SJCRH30 (cell line): Measurements from ENCODE around the gene SLC5A2. TPM values are rescaled to one million over a fixed set of nuclear protein-coding genes. Genes with fewer than 3 reads are reported as not detected.
"Not testable (repeated sequence)": the region's sequence is repeated elsewhere in the genome, so short reads cannot be mapped to it uniquely, and the experiment has no call there.

Experiments
- DNase-seq, 2 experiments: peaks; one replicate each; pipeline ENCODE4 v3.0.0-alpha.2; 2015 to 2020
- H3K27ac ChIP-seq: fragments of 250-450 bp; sonication (Bioruptor Pico); 2 replicates; pipeline ENCODE4 v1.5.1; 2020; ENCODE audit warnings: mild to moderate bottlenecking, moderate library complexity
- H3K27me3 ChIP-seq: fragments of 250-450 bp; sonication (Bioruptor Pico); 2 replicates; pipeline ENCODE4 v1.5.1; 2020; ENCODE audit warnings: mild to moderate bottlenecking, moderate library complexity
- H3K36me3 ChIP-seq: fragments of 250-450 bp; sonication (Bioruptor Pico); 2 replicates; pipeline ENCODE4 v1.5.1; 2020; ENCODE audit warnings: mild to moderate bottlenecking, moderate library complexity
- H3K4me1 ChIP-seq: fragments of 250-450 bp; sonication (Bioruptor Pico); 2 replicates; pipeline ENCODE4 v1.5.1; 2020; ENCODE audit warnings: mild to moderate bottlenecking, moderate library complexity
- H3K4me3 ChIP-seq: fragments of 250-450 bp; sonication (Bioruptor Pico); 2 replicates; pipeline ENCODE4 v1.5.1; 2020; ENCODE audit warnings: mild to moderate bottlenecking, moderate library complexity
- H3K9me3 ChIP-seq: fragments of 250-450 bp; sonication (Bioruptor Pico); replicated peaks from 2 replicates; pipeline ENCODE4 v1.5.1; 2020; ENCODE audit warnings: mild to moderate bottlenecking, moderate library complexity
- total RNA-seq: library from RNA; depleted of rRNA; stranded (reverse); fragments of >200 nt; shearing (Covaris generic); gene quantifications from 2 replicates; pipeline ENCODE4 v1.2.3, GENCODE V29; 2014

SLC5A2 gene
- total RNA-seq, 1 experiment from 2014 or later: 0.04 TPM

DNA sequence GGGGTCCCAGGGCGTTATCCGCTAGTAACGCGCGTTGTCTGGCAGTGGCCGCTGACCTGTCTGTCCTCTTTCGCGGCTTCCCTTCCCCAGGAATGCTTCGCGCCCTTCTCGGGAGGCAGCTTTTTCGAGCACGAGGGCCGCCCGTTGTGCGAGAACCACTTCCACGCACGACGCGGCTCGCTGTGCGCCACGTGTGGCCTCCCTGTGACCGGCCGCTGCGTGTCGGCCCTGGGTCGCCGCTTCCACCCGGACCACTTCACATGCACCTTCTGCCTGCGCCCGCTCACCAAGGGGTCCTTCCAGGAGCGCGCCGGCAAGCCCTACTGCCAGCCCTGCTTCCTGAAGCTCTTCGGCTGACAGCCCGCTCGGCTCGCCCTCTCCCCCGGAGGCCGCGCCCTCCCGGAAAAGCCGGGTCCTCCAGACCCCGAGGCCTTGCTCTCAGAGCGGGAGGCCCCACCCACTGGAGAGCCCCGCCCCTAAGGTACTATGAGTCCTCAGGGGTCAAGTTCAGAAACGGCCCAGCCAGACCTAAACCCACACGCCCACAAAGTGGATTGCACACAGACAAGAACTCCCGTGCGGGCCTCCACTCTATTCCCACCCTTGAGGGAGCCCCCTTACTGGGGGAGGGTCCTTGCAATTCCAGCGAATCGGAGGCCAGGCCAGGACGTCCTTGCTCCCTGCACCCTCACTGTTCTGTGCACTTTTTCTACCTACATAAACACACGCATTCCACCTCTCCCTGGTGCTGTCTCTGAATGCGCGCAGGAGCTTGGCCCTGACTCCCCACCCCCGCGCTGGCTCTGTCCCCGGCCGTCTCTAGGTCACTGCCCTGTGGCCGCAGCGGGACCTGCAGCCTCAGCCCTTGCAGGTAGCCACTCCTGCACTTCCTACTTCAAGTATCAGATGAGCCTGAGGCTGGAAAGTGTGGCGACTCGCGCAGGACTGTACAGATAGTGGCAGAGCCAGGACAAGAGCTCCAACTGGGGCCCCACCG lies 5.4 kb upstream of the SLC5A2 start:
- H3K36me3 ChIP-seq: peaks cover 34% of the 10 kb centered on the region
- H3K4me3 ChIP-seq: no peak overlapping the region
- DNase-seq: no peak
- H3K27me3 ChIP-seq: no peaks in the 10 kb centered on the region
- no peaks in the 10 kb centered on the region for H3K9me3 ChIP-seq
- H3K4me1 ChIP-seq: 0 out of 2 replicates have a peak, but pooled peaks cover 2% of the 10 kb centered on the region
- no peak overlapping the region for H3K27ac ChIP-seq

DNA sequence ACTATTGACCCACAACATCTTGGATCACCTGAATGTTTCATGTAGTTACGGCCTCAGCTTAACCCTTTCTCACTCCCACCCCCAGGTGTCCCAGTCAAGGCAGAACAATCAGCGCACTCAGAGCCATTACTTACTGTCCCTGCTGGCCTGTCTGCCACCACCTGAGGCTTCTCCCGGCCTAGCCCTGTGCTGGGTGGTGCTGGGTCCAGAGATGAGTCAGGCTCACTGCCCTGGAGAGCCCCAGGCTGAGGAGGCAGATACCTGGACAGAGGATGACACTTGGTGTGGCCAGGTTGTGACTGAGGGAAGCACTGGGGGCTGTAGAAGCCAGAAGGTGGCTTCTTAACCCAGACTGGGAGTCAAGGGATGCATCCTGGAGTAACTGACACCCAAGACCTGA lies 4.0 kb upstream of the SLC5A2 start:
- H3K4me3 ChIP-seq: no peak overlapping the region
- no peaks in the 10 kb centered on the region for H3K27me3 ChIP-seq
- peaks cover 30% of the 10 kb centered on the region for H3K36me3 ChIP-seq
- DNase-seq: no peak
- H3K4me1 ChIP-seq: no peaks in the 10 kb centered on the region
- H3K9me3 ChIP-seq: no peaks in the 10 kb centered on the region
- no peak overlapping the region for H3K27ac ChIP-seq

DNA sequence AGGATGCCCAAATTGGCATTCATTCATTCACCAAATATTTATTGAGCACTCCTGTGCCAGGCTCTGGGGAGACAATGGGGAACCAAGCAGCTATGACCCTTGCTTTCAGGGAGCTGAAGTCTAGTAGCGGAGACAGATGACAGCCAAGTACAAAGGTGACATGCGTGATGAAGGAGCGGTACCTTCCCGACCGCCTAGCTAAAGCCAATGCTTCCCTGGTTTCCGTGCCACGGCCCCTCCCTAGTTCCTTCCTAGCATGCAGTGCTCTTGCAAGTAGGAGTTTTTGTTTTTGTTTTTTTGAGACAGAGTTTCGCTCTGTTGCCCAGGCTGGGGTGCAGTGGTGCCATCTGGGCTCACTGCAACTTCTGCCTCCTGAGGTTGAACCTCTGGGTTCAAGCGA lies 3.2 kb upstream of the SLC5A2 start:
- peaks cover 23% of the 10 kb centered on the region for H3K36me3 ChIP-seq
- H3K27me3 ChIP-seq: no peaks in the 10 kb centered on the region
- no peak overlapping the region for H3K4me3 ChIP-seq
- H3K9me3 ChIP-seq: no peaks in the 10 kb centered on the region
- no peak overlapping the region for H3K27ac ChIP-seq
- no peaks in the 10 kb centered on the region for H3K4me1 ChIP-seq
- DNase-seq: no peak

DNA sequence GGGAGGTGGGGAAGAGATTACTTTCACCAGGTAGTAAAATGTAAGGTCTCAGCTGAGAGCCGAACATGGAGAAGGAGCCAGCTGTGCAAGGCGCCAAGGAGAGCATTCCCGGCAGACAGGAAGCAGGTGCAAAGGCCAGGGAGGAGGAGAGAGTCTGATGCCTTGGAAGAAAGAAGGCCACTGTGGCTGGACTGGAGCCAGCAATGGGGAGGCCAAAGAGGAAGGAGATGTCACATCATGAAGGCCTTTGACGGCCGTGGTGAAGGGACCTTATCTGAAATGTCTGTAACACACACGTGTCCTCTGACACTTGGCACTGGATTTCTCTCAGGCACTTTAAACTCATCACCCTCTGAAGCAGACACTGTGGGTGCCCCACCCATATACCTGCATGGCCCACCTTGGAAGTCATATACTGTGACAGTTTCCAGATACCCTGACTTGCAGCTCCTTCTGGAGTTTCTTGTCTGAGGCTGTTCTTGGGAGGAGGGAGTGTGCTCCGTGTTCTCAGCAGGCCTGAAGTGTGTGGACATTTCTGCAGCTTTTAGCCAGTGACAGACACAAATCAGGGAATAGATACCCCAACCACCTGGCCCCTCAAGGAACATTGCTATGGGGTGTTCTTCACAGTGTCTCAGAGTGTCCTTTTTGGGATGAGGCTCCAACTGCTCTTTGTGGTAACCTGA lies 1.9 kb upstream of the SLC5A2 start:
- Histone ChIP-seq H3K27ac (no peak overlapping the region), H3K27me3 (no peaks in the 10 kb centered on the region), H3K4me3 (no peak overlapping the region), H3K9me3 (no peaks in the 10 kb centered on the region), H3K36me3 (peaks cover 10% of the 10 kb centered on the region), H3K4me1 (peaks cover 2% of the 10 kb centered on the region; the same call in 1 of the 2 replicates)
- DNase-seq: peak in 1 of 2 experiments; percentile 31

DNA sequence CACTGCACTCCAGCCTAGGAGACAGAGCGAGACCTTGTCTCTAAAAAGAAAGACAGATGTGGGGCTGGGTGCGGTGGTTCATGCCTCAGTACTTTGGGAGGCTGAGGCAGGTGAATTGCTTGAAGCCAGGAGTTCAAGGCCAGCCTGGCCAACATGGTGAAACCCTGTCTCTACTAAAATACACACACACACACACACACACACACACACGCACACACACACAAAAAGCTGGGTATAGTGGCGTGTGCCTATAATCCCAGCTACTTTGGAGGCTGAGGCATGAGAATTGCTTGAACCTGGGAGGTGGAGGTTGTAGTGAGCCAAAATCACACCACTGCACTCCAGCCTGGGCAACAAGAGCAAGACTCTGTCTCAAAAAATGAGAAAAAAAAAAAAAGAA lies 1.1 kb downstream of the SLC5A2 start:
- H3K4me1 ChIP-seq, H3K4me3 ChIP-seq, H3K27me3 ChIP-seq, H3K27ac ChIP-seq, DNase-seq, H3K9me3 ChIP-seq, H3K36me3 ChIP-seq: not testable (repeated sequence)

- Histone ChIP-seq H3K27me3 (no peaks in the 10 kb centered on the region), H3K9me3 (no peaks in the 10 kb centered on the region), H3K4me3 (no peak overlapping the region), H3K27ac (no peak overlapping the region), H3K4me1 (peaks cover 7% of the 10 kb centered on the region; the same call in 1 of the 2 replicates), H3K36me3 (no peaks in the 10 kb centered on the region)
- peak; percentile 34 to 40 for DNase-seq
Observed at GRCh38 chr16:31484491-31485171, 1.7 kb downstream of the SLC5A2 start.

- Histone ChIP-seq H3K36me3 (no peaks in the 10 kb centered on the region; the same call in 1 of the 2 replicates), H3K27me3 (no peaks in the 10 kb centered on the region), H3K4me1 (peaks cover 7% of the 10 kb centered on the region; the same call in 1 of the 2 replicates), H3K4me3 (no peak overlapping the region), H3K9me3 (no peaks in the 10 kb centered on the region), H3K27ac (no peak overlapping the region)
- no peak for DNase-seq
Observed at GRCh38 chr16:31485571-31485970, 2.6 kb downstream of the SLC5A2 start.

- Histone ChIP-seq H3K4me1 (peaks cover 7% of the 10 kb centered on the region; the same call in 1 of the 2 replicates), H3K27ac (no peak overlapping the region), H3K9me3 (no peaks in the 10 kb centered on the region), H3K36me3 (no peaks in the 10 kb centered on the region; the same call in 1 of the 2 replicates), H3K27me3 (no peaks in the 10 kb centered on the region), H3K4me3 (no peak overlapping the region)
- peak; percentile 53 to 68 for DNase-seq
Observed at GRCh38 chr16:31486045-31486444, 3.1 kb downstream of the SLC5A2 start.

DNA sequence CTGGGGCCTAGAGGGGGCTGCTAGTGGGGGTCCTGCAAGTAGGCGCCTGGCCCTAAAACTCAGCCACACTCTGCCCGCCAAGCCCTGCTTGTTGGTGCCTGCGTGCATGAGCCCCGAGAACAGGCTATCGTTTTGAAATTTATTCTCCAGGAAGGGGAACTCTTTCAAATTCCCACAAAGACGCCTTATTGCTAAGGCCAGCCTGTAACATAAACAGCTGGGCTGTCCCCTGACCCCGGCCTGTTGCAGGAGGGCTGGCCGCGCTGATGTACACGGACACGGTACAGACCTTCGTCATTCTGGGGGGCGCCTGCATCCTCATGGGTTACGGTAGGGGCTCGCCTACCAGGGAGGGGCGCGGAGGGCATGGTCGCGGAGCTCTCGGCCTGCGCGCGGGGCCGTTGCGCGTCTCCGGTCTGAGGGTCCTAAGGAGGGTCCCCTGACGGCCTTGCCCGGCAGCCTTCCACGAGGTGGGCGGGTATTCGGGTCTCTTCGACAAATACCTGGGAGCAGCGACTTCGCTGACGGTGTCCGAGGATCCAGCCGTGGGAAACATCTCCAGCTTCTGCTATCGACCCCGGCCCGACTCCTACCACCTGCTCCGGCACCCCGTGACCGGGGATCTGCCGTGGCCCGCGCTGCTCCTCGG lies 4.3 kb downstream of the SLC5A2 start:
- H3K4me1 ChIP-seq: peaks cover 7% of the 10 kb centered on the region; the same call in 1 of the 2 replicates
- no peak overlapping the region for H3K4me3 ChIP-seq
- no peaks in the 10 kb centered on the region for H3K9me3 ChIP-seq
- H3K36me3 ChIP-seq: no peaks in the 10 kb centered on the region; the same call in 1 of the 2 replicates
- DNase-seq: no peak
- H3K27ac ChIP-seq: no peak overlapping the region
- no peaks in the 10 kb centered on the region for H3K27me3 ChIP-seq

GRCh38 chr16:31487720-31488467 lies 5.0 kb downstream of the SLC5A2 start:
- Histone ChIP-seq H3K4me3 (no peak overlapping the region), H3K4me1 (peaks cover 7% of the 10 kb centered on the region; the same call in 1 of the 2 replicates), H3K36me3 (no peaks in the 10 kb centered on the region; the same call in 1 of the 2 replicates), H3K27me3 (no peaks in the 10 kb centered on the region), H3K9me3 (no peaks in the 10 kb centered on the region), H3K27ac (no peak overlapping the region)
- no peak for DNase-seq

DNA sequence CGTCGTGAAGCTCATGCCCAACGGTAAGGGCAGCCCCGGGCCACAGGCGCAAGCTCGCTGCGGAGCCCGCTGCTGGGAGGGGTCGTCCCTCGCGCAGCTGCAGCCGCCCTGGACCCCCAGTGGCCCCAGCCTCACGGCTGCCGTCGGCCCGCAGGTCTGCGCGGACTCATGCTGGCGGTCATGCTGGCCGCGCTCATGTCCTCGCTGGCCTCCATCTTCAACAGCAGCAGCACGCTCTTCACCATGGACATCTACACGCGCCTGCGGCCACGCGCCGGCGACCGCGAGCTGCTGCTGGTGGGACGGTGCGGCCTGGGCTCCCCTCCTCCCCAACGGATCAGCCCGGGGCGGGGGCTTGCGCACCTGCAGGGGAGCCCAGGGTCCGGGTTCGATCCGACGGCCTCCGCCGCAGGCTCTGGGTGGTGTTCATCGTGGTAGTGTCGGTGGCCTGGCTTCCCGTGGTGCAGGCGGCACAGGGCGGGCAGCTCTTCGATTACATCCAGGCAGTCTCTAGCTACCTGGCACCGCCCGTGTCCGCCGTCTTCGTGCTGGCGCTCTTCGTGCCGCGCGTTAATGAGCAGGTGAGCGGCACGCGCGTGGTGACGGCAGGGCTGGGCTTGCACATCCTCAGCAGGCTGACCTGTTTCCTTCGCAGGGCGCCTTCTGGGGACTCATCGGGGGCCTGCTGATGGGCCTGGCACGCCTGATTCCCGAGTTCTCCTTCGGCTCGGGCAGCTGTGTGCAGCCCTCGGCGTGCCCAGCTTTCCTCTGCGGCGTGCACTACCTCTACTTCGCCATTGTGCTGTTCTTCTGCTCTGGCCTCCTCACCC lies 5.8 kb downstream of the SLC5A2 start:
- H3K4me3 ChIP-seq: no peak overlapping the region
- H3K4me1 ChIP-seq: peaks cover 7% of the 10 kb centered on the region; the same call in 1 of the 2 replicates
- H3K27me3 ChIP-seq: no peaks in the 10 kb centered on the region
- H3K36me3 ChIP-seq: peaks cover 3% of the 10 kb centered on the region; the same call in 1 of the 2 replicates
- no peaks in the 10 kb centered on the region for H3K9me3 ChIP-seq
- DNase-seq: no peak
- no peak overlapping the region for H3K27ac ChIP-seq

DNA sequence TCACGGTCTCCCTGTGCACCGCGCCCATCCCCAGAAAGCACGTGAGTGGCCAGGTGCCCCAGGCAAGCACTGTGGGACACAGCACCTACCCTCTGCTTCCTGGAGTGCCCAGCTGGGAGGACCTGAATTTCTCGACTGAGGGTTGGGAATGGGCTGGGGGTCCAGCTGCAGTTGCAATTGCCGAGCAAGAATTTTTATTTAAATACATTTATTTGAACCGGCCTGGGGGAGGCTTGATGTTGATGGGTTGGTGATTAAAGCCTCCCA lies 6.3 kb downstream of the SLC5A2 start:
- Histone ChIP-seq H3K27ac (no peak overlapping the region), H3K36me3 (peaks cover 3% of the 10 kb centered on the region; the same call in 1 of the 2 replicates), H3K27me3 (no peaks in the 10 kb centered on the region), H3K4me3 (no peak overlapping the region), H3K9me3 (no peaks in the 10 kb centered on the region), H3K4me1 (peaks cover 7% of the 10 kb centered on the region; the same call in 1 of the 2 replicates)
- DNase-seq: no peak
